Lung (tissue), 12 donors: ENCODE data around the gene KNDC1. TPM values are rescaled to one million over a fixed set of nuclear protein-coding genes. Genes with fewer than 3 reads are reported as not detected.

Experiments used
- ATAC-seq: fragments of 200-7000 bp; cut with Tn5 transposase; one replicate; pipeline ENCODE4 v1.9.1; 2020; ENCODE audit warnings: moderate number of reproducible peaks; ENCODE audit not compliant: insufficient read depth, low FRiP score
- DNase-seq, 3 donors: peaks; one replicate each; pipeline ENCODE4 v3.0.0-alpha.2; 2013 to 2017
- H3K27ac ChIP-seq, 2 donors: one replicate each; pipeline ENCODE4 v1.5.1; 2013; ENCODE audit warnings: mild to moderate bottlenecking in 2 of 2, moderate library complexity in 2 of 2, control low read depth in 1 of 2, inconsistent platforms in 1 of 2, low read depth in 1 of 2, low read length in 1 of 2
- H3K27me3 ChIP-seq, 3 donors: one replicate each; pipeline ENCODE4 v1.5.1; 2013; ENCODE audit warnings: low read length in 2 of 3; ENCODE audit not compliant: control insufficient read depth in 3 of 3, insufficient read depth in 3 of 3
- H3K36me3 ChIP-seq, 4 donors: one replicate each; pipeline ENCODE4 v1.5.1; 2013; ENCODE audit warnings: low read length in 4 of 4, mild to moderate bottlenecking in 1 of 4, moderate library complexity in 1 of 4; ENCODE audit not compliant: control insufficient read depth in 4 of 4, insufficient read depth in 4 of 4
- H3K4me1 ChIP-seq, 5 donors: one replicate each; pipeline ENCODE4 v1.5.1; 2013; ENCODE audit warnings: low read length in 5 of 5, mild to moderate bottlenecking in 2 of 5, moderate library complexity in 1 of 5; ENCODE audit not compliant: control insufficient read depth in 5 of 5, insufficient read depth in 5 of 5
- H3K4me3 ChIP-seq: one replicate; pipeline ENCODE4 v1.5.1; 2013; ENCODE audit warnings: mild to moderate bottlenecking, control low read depth, moderate library complexity
- H3K9ac ChIP-seq, 2 donors: one replicate each; pipeline ENCODE4 v1.5.1; 2013; ENCODE audit warnings: low read length in 2 of 2, control low read depth in 1 of 2; ENCODE audit not compliant: insufficient read depth in 1 of 2
- H3K9me3 ChIP-seq, 4 donors: one replicate each; pipeline ENCODE4 v1.5.1; 2013; ENCODE audit warnings: low read length in 3 of 4, mild to moderate bottlenecking in 1 of 4, moderate library complexity in 1 of 4; ENCODE audit not compliant: control insufficient read depth in 4 of 4, insufficient read depth in 3 of 4
- CTCF ChIP-seq: IDR thresholded peaks from 2 replicates; pipeline ENCODE4 v1.5.1; 2012; ENCODE audit warnings: mild to moderate bottlenecking; ENCODE audit errors: control extremely low read depth, extremely low read depth
- WGBS, 2 donors: extraction: QIAGEN DNeasy Blood & Tissue Kit; methylation state at CpG; one replicate each; pipeline ENCODE4 v1.1.7; 2013; 5-methylcytosine and 5-hydroxymethylcytosine counted together
- polyA plus RNA-seq, 2 donors: library from polyadenylated mRNA; stranded (reverse); fragments of 200-250 nt; gene quantifications; one replicate each; pipeline ENCODE4 v1.2.1, GENCODE V29; 2013
- total RNA-seq, 2 donors: library from RNA; depleted of rRNA in 1 of 2; stranded (reverse); fragments of >200 nt in 1 of 2; gene quantifications; one replicate each; pipeline ENCODE4 v1.2.1, GENCODE V29; 2014 to 2021
- donor health status: control.
- donor health status: control.
- donor health status: Bipolar disorder and iron deficiency.
- donor health status: healthy.
- donor health status: DM: yes; HTN: yes; CAD: no.

KNDC1 gene
- total and polyA plus RNA-seq, 4 donors = 3.2 to 21.0 (median 6.7) TPM

- Histone ChIP-seq H3K36me3 (peaks cover 0 to 4% (median 0%) of the 10 kb centered on the region in 4 donors), H3K27me3 (no peaks in the 10 kb centered on the region), H3K9ac (no peak overlapping the region), H3K4me3 (no peak overlapping the region), H3K27ac (no peak overlapping the region), H3K9me3 (peaks cover 0 to 2% (median 0%) of the 10 kb centered on the region in 4 donors), H3K4me1 (no peaks in the 10 kb centered on the region)
- TF ChIP-seq CTCF = no peak
- WGBS, 2 donors = 83 to 86% methylated on average over 34 of the region's 34 CpGs
- DNase-seq (no peak), ATAC-seq (no peak)
Measured at GRCh38 chr10:133211959-133212852, 52.2 kb downstream of the KNDC1 start.

- ATAC-seq (no peak), DNase-seq (no peak)
- Histone ChIP-seq H3K9ac (no peak overlapping the region), H3K9me3 (peaks cover 0 to 2% (median 0%) of the 10 kb centered on the region in 4 donors), H3K27me3 (no peaks in the 10 kb centered on the region), H3K36me3 (peaks cover 0 to 4% (median 0%) of the 10 kb centered on the region in 4 donors), H3K4me1 (no peaks in the 10 kb centered on the region), H3K4me3 (no peak overlapping the region), H3K27ac (no peak overlapping the region)
- TF ChIP-seq CTCF = no peak
- WGBS, 2 donors = 75 to 87% methylated on average over 20 of the region's 20 CpGs
Measured at GRCh38 chr10:133212853-133213494, 53.0 kb downstream of the KNDC1 start.

GRCh38 chr10:133213641-133214467 lies 53.8 kb downstream of the KNDC1 start:
- H3K36me3 ChIP-seq = peaks cover 0 to 4% (median 0%) of the 10 kb centered on the region in 4 donors
- no peak for TF ChIP-seq CTCF
- no peak overlapping the region for H3K27ac ChIP-seq
- H3K27me3 ChIP-seq = peaks cover 0 to 2% (median 0%) of the 10 kb centered on the region in 3 donors
- H3K9me3 ChIP-seq = peaks cover 0 to 2% (median 0%) of the 10 kb centered on the region in 4 donors
- H3K4me1 ChIP-seq = no peaks in the 10 kb centered on the region
- WGBS, 2 donors = 86 to 90% methylated on average over 30 to 32 of the region's 32 CpGs
- ATAC-seq = no peak
- H3K9ac ChIP-seq = no peak overlapping the region
- no peak overlapping the region for H3K4me3 ChIP-seq
- DNase-seq = no peak
